Stimulated activated CD8-positive, alpha-beta memory T cell treated with anti-CD3 and anti-CD28 coated beads, Interleukin-12 subunit alpha, Interleukin-12 subunit beta, amount 100 ng/mL, for 1 hour (primary cell): Measurements from ENCODE around the gene ADAM12.

ENCODE experiments used
- DNase-seq: peaks from one replicate; pipeline ENCODE4 v3.0.0-alpha.2; 2020; ENCODE audit warnings: low read depth

Gene ADAM12, protein sequence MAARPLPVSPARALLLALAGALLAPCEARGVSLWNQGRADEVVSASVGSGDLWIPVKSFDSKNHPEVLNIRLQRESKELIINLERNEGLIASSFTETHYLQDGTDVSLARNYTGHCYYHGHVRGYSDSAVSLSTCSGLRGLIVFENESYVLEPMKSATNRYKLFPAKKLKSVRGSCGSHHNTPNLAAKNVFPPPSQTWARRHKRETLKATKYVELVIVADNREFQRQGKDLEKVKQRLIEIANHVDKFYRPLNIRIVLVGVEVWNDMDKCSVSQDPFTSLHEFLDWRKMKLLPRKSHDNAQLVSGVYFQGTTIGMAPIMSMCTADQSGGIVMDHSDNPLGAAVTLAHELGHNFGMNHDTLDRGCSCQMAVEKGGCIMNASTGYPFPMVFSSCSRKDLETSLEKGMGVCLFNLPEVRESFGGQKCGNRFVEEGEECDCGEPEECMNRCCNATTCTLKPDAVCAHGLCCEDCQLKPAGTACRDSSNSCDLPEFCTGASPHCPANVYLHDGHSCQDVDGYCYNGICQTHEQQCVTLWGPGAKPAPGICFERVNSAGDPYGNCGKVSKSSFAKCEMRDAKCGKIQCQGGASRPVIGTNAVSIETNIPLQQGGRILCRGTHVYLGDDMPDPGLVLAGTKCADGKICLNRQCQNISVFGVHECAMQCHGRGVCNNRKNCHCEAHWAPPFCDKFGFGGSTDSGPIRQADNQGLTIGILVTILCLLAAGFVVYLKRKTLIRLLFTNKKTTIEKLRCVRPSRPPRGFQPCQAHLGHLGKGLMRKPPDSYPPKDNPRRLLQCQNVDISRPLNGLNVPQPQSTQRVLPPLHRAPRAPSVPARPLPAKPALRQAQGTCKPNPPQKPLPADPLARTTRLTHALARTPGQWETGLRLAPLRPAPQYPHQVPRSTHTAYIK

DNA sequence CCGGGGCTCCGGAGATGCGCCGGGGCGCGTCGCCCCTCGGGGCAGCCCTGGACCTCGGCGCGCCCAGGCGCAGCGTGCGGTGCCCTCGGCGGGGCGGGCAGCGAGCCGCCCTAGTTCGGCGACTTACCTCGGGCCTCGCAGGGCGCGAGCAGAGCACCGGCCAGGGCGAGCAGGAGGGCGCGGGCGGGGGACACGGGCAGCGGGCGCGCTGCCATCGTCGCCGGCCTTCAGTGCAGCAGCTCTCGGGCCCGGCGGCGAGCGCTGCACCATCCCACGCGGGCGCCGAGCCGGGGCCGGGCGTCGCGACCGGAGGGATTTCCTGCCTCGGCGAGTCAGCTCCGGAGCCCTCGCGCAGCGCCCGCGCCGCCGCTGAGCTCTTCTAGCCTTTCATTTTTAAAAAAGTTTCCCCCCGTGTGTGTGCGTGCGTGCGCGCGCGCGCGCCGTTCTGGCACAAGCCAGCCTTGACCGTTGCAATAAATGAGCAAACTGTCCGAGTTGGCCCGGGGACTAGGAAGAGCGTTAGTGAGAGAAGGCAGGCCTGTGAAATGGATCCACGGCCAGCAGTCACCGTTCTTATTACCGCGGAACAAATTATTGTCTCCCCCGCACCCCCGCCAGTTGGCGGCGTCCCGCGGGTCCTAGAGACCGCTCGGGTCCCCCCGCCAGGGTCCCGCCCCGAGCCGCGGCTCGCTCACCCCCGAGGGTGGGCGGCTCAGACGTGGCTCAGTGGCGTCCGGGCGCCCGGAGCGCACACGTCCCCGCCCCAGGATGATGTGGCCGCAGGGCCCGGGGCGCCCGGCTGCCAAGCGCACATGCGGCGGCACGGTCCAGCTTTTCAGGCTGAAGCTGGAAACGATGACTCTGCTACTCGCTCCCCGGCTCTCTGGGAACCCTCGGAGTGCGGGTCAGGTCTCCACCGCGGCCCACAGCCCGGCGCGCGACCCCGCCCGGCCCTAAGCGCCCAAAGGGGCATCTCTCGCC is at the start of gene ADAM12:
ADAM12 (minus strand) TSS at position 547 of the 981 bp plus-strand sequence; CDS start at position 215, 332 bp downstream.
- no peak for DNase-seq

DNA sequence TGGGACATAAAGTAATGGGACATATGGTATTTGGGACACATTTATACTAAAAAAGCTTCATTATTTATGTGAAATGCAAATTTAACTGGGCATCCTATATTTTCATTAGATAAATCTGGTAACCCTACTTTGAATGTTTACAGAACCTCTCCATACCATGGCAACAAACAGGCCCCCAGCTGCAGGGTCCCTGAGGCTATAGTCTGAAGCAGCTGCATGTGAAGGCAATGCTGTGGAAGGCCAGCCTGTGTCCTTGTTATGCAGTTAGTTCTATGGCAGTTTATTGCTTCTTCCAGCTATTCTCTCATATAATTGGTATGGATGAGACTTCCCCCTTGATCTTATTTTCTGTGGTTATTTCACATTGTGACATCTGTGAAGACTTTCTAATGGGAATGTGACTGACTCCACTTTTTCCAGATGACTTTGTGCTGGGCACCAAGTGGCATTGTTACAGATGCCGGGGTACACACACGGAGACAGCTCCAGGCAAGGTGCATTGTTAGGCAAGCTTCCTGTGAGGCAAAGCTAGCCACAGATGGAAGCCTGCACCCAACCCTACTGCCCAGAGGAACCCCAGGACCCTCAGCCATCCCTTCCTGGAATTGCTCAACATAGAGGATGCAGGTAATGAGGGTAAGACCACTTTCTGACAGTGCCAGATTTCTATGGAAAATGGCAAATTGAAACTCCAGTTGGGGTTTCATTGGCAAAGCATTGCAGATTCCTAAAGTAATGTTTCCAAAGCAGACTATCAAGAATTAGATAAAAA is 49.5 kb upstream of the ADAM12 start:
- DNase-seq, result no peak

DNA sequence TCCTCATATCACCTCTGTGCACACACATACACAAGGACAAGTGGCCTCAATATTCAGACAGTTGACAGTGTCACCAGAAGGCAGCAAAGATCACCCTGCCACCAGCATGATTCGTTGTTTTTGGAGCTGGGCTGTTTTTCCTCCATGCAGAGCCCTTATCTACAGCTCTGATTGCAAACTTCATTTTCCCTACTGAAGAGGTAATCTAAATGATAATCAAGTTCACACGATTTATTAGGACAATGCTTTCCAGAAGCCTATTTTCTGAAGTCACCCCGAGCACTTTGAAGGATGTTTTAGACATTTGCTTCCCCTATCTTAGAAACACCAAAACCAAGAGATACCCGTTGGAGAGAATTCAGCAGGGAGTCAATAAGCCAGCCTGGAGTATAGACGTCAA is 46.0 kb upstream of the ADAM12 start:
- DNase-seq, result no peak

DNA sequence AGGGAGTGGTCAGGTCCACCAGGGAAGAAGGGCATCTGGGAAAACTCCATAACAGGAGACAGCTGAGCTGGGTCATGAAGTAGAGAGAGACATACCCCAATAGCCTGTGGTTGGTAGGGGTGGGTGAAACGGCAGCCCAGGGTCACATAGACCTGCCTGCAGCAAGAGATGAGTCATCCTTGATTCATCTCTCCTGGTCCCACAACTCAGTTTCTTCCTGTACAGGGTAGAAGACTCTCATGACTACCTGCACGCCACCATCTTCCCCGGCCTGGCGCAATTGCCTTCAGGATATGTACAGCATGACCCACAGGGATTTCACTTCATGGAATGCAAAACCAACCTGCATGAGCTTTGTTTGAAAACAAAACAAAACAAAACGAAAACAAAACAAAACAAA is 45.1 kb upstream of the ADAM12 start:
- DNase-seq, result no peak

DNA sequence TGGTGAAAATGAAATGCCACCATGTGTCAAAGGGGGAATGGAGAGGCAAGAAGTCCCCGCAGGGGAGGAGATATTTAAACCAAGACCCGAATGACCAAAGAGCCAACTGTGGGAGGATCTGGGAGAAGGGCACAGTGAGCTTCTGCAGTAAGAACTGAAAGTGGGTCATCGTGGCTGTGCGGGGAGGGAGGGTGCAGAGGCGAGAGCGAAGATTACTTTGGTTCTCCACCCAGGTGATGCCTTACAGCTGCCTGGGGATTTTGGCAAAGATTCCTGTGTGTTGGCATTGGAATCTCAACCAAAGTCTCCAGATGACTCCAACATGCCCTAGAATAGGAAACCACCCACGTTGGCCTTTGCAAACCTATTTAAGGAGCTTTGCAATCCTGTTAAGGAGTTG is 44.2 kb upstream of the ADAM12 start:
- no peak for DNase-seq

- DNase-seq, result no peak
These were observed 43.5 kb upstream of the ADAM12 start for GRCh38 chr10:126431816-126432215.

DNA sequence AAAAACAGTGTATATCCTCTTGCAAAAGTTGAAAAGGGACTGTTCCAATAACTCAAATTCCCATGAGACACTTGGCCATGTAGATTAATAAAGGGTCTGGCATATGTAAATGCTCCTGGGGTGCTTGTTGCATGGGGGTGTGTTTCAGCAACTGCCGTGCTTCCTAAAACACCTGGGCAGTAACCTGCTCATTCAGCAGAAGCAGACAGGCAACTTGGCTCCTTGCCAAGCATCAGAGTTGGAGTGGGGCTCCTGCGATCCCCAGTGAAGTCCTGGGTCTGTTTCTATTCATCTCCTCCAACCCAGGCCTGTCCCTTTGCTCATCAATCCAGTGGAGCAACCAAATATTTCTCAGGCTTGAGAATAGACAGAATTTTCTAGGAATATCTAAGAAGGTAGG is 42.2 kb upstream of the ADAM12 start:
- DNase-seq, result no peak

DNA sequence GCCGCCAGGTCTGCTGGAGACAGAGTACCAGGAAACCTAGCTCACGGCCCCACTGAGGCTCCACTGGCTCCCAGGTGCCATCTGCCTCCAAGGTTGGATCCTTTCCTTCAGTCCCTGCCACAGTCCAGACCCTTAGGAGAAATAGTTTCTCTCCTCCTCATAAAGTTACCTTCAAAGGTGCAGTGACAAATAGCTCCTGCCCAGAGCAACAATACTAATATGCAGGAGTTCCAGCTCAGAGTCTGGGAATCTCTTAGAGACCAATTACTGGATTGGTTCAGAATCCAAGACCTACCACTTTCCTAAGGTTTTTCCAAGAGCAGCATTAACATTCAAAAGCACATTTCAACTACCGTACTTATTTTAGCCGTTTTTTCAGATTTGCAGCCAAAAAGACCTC is 41.0 kb upstream of the ADAM12 start:
- DNase-seq, result no peak

DNA sequence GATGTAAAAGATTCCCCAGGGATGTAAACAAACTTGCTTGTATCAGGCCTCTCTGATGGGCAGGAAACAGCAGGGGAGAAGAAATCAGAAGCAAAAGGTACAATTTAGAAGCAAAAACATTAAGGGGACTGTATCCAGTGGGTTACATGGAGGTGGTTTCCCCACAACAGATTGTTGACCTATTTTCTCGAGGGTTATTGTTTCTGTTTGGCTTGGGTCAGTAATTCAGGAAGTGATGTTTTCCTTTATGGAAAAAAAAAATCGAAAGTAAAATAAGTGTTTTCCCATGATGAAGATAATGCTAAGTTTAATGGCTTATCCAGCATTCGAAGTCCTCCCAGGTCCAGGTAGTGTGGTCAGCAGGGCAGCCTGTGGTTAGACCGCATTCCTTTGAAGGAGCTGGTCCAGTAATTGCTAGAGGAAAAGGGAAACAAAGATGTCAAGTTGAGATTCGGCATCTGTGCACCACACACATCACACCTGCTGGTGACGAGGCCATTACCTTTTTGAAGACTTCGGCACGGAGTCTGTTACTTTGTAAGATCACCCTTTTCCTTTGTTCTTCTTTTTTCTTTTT is 37.3 kb upstream of the ADAM12 start:
- no peak for DNase-seq

DNA sequence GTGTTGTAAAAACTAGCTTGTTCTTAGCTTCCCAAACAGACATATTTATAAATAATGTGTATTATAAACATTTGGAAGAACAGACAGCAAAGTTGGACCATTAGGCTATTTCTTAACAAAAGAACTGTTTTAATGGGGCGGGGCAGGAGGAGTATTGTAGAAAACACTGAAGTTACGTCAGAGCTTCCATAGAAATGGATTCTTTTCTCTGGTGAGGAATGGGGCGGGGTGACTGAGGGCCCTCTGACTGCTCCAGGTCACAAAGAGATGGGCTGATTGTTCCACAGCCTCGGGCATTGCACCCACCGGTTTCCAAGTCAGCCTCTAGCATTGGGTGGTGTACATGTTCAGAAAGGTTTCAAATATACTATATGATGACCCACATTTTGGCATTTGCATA is 36.8 kb upstream of the ADAM12 start:
- DNase-seq, result no peak

- no peak for DNase-seq
These were observed 35.6 kb upstream of the ADAM12 start for GRCh38 chr10:126423732-126424491.

DNA sequence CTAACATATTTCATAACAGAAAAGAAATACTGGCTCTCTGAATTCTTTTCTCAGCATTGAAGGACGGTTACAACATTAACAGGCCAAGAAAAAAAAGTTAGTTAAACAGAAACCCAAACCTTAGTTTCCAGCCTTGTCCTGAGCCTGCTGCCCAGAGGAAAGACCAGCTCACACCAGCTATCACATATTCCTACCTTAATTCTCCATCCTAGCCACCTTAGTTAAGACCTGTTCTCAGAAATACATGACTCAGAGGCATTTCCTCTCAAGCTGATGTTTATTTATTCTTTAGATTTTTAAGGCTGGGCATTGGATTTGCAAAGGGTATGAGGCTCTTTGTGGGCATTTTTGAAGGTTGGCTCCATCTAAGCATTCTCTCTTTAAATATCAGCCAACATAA is 34.3 kb upstream of the ADAM12 start:
- DNase-seq, result no peak

DNA sequence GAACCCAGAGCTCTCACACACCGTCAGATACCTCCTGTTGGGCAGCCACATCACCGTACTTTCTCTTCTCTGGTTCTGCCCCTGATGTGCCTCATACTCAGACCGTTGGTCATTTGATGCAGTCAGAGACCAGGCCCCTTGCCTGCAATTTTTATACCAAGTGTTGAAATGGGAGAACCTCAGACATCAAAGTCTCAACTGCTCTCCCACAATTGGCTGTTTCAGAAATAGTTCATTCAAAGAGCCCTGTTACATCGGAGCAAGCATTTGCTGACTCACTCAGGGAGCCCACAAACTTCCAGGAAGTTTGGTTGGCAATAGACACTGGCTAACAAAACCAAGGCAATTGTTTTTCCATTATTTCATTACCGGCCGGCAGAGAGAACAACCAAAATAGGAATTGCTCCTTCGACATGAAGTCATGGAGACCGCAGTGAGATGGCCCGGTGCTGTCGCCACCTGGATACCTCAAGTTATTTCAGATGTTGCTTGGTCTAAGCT is 33.5 kb upstream of the ADAM12 start:
- no peak for DNase-seq

DNA sequence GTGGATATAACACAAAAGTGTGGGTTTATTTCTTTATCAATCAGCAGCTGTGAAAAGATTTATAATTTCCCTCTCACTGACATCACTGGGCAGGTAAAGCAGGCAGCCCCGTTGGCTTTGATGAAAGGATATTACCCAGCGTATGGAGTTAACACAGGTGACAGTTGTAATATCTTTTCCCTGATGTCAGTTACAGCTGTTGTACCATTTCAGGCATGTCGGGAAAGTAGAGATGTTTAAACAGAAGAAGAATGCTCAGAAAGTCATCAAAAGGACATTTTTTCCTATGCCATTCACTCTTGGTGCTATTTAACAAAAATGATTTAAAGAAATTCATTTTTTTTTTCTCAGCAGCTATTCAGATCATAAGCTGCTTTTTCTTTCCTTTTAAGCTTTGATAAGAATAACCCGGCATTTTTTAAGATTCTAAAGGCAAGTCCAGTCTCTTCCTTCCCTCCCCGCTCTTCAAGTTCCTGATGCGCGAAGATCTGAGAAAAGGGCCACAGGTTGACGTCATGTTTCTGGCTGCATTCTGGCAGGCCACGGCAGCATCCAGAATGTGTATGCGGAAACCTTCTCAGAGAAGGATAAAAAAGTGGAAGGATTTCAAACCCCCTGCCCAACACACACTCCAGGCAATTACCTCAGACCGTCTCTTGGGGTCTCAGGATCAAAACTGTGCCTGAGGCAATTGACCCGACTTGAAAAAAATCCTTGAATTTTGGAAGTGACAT is 32.5 kb upstream of the ADAM12 start:
- DNase-seq, result no peak

GRCh38 chr10:126417220-126417825 is 29.0 kb upstream of the ADAM12 start:
- DNase-seq, result no peak

GRCh38 chr10:126409821-126410220 is 21.5 kb upstream of the ADAM12 start:
- DNase-seq, result no peak

- DNase-seq, result no peak
These were observed 20.8 kb upstream of the ADAM12 start for GRCh38 chr10:126408953-126409641.

- DNase-seq, result no peak
These were observed 19.6 kb upstream of the ADAM12 start for GRCh38 chr10:126407831-126408230.
